ACC112 (cell line): ENCODE measurements around the gene ROBO1.
"Not testable (repeated sequence)": the region's sequence is repeated elsewhere in the genome, so short reads cannot be mapped to it uniquely, and the experiment has no call there.

Experiments used
- H2AFZ ChIP-seq: fragments of 200-600 bp; sonication (generic); one replicate; pipeline ENCODE4 v1.6.0; 2017; ENCODE audit warnings: antibody characterized with exemption, low read length; ENCODE audit not compliant: unreplicated experiment
- H3K27ac ChIP-seq: fragments of 200-600 bp; sonication (generic); 2 replicates; pipeline ENCODE4 v1.5.1; 2014; ENCODE audit warnings: low read depth, mild to moderate bottlenecking, antibody characterized with exemption, low read length, moderate library complexity
- H3K27me3 ChIP-seq: fragments of 200-600 bp; sonication (generic); 2 replicates; pipeline ENCODE4 v1.6.1; 2014; ENCODE audit warnings: mild to moderate bottlenecking, antibody characterized with exemption, low read length, moderate library complexity, mixed read lengths; ENCODE audit not compliant: insufficient read depth
- H3K36me3 ChIP-seq: fragments of 200-600 bp; sonication (generic); 2 replicates; pipeline ENCODE4 v1.6.1; 2016; ENCODE audit warnings: mild to moderate bottlenecking, antibody characterized with exemption, low read length, moderate library complexity, mixed read lengths; ENCODE audit not compliant: insufficient read depth
- H3K4me1 ChIP-seq: fragments of 200-600 bp; sonication (generic); one replicate; pipeline ENCODE4 v1.6.1; 2016; ENCODE audit warnings: low read length, mixed read lengths; ENCODE audit not compliant: insufficient read depth, unreplicated experiment, control insufficient read depth
- H3K4me3 ChIP-seq: fragments of 200-600 bp; sonication (generic); 2 replicates; pipeline ENCODE4 v1.5.1; 2014; ENCODE audit warnings: mild to moderate bottlenecking, low read depth, low read length
- H3K79me2 ChIP-seq: fragments of 200-600 bp; sonication (generic); one replicate; pipeline ENCODE4 v1.6.0; 2016; ENCODE audit warnings: low read length; ENCODE audit not compliant: control insufficient read depth, unreplicated experiment, insufficient read depth

Gene ROBO1

DNA sequence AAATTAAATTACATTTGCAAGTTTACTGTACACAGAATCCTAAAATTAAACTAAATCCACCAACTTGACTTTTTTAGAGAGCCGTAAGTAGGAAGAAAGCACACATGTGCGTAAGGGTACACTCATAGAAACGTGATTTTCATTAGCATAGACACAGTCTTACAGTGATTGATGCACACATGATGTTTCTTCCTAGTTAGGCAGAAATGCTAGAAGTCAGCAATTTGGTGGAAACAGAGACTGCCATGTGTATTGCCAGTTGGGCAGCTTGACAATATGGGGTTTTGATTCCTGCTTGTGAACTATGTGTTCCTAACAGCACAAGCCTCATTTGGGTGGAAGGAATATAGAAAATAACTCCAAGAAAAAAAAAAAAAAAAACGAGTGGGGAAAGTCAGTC lies 878.5 kb downstream of the ROBO1 start:
- Histone ChIP-seq H3K79me2 (peaks cover 5% of the 10 kb centered on the region), H3K4me1 (peaks cover 25% of the 10 kb centered on the region), H2AFZ (no peak overlapping the region), H3K27me3 (no peaks in the 10 kb centered on the region), H3K4me3 (no peak overlapping the region), H3K36me3 (no peaks in the 10 kb centered on the region), H3K27ac (no peak overlapping the region)

DNA sequence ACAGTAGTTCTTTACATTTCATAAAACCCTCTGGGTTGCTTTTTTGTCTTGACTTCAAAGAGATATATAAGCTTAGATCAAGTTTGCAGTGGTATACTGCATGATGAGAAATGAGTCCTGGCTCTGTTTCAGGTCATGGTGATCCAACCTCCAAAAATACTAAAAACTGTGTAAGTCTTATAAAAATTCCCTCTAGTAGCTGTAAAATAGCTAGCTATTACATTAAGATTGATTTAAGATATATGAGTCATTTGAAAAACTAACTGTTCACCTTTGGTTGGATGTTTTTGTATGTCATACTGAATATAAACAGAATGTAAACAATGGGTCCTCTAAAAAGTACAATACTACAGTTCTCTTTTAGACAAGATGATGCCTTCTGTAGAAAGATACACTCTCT lies 879.2 kb downstream of the ROBO1 start:
- Histone ChIP-seq H3K27ac (no peak overlapping the region), H2AFZ (no peak overlapping the region), H3K79me2 (peaks cover 5% of the 10 kb centered on the region), H3K4me1 (peaks cover 25% of the 10 kb centered on the region), H3K27me3 (no peaks in the 10 kb centered on the region), H3K4me3 (no peak overlapping the region), H3K36me3 (no peaks in the 10 kb centered on the region)

DNA sequence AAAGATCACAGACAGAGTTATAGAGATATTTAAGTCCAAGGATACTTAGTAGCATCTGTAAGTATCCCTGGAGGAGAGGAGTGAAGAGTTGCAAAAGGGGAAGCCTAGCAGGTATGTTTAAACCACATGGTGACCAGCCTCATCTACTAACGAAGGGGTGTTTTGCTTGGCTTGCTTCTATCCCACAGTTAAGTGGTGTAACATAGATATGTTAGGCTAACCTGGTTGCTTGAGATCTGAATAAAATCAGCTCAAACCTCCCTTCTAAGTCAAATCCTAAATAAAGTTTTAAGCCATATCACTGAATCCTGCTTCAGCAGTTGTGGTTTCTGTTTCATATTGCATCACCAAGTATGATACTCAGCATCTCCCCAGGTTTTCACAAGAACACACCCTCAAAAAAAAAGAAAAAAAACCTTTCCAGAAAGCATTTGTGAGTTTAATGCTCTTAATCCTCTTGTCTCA lies 880.2 kb downstream of the ROBO1 start:
- H3K79me2 ChIP-seq: peaks cover 5% of the 10 kb centered on the region
- no peaks in the 10 kb centered on the region for H3K36me3 ChIP-seq
- peak overlapping the region; percentile 36 for H3K27ac ChIP-seq
- H3K4me1 ChIP-seq: peaks cover 25% of the 10 kb centered on the region
- no peaks in the 10 kb centered on the region for H3K27me3 ChIP-seq
- H2AFZ ChIP-seq: no peak overlapping the region
- H3K4me3 ChIP-seq: peak overlapping the region; percentile 46; the same call in 1 of the 2 replicates

DNA sequence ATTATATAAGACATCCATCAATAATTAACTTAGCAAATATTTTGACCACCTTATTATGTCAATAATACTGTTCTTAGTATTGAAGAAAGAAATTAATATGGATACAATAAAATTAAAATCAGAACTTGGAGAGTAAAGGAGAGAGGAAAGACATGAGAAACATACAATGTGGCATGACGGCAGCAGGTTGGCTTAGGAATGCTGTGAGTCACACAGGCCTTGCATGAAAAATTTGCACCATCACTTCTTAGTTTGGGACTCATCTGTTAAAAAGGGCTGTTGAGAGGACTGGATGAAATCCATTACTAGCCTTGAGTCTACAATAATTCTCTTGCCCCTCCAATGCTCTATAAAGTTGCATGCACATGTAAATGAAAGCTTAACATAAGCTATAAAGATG lies 880.8 kb downstream of the ROBO1 start:
- H3K27me3 ChIP-seq: no peaks in the 10 kb centered on the region
- peak overlapping the region; percentile 46; the same call in 1 of the 2 replicates for H3K4me3 ChIP-seq
- H3K36me3 ChIP-seq: no peaks in the 10 kb centered on the region
- H3K79me2 ChIP-seq: peaks cover 5% of the 10 kb centered on the region
- peaks cover 25% of the 10 kb centered on the region for H3K4me1 ChIP-seq
- H3K27ac ChIP-seq: peak overlapping the region; percentile 36
- no peak overlapping the region for H2AFZ ChIP-seq

DNA sequence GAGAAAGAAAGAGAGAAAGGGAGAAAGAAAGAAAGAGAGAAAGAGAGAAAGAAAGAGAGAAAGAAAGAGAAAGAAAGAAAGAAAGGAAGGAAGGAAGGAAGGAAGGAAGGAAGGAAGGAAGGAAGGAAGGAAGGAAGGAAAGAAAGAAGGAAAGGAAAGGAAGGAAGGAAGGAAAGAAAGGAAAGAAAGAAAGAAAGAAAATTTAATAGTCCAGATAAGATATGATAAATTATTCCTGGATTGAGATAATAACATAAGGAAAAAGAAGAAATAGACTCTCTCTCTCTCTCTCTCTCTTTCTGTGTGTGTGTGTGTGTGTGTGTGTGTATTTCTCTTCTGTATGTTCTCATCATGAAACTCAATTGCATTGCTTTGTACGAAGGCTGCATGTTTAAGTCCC lies 883.2 kb downstream of the ROBO1 start:
- H3K4me1 ChIP-seq: peaks cover 27% of the 10 kb centered on the region
- H3K27me3 ChIP-seq, H2AFZ ChIP-seq, H3K27ac ChIP-seq, H3K79me2 ChIP-seq, H3K36me3 ChIP-seq, H3K4me3 ChIP-seq: not testable (repeated sequence)

DNA sequence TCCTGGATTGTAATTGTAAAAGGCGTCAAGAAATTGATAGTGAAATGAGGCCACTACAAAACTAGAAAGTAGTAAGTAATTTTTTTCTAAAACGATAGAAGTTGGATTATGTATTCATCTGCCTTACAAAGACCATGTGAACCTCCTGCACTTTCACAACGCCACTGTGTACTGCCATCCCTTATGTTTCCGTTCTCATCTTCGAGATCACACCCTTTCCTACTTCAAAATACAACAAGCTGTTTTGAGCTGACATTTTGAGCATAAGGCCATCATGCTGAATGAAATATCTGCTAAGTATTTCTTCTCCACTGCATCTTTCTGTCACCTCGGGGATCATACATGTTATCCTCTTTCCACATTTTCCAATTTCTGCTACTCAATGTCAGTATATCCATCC lies 885.5 kb downstream of the ROBO1 start:
- no peak overlapping the region for H3K4me3 ChIP-seq
- no peak overlapping the region for H3K27ac ChIP-seq
- peaks cover 30% of the 10 kb centered on the region for H3K4me1 ChIP-seq
- no peaks in the 10 kb centered on the region for H3K36me3 ChIP-seq
- peaks cover 6% of the 10 kb centered on the region for H3K79me2 ChIP-seq
- no peak overlapping the region for H2AFZ ChIP-seq
- no peaks in the 10 kb centered on the region for H3K27me3 ChIP-seq

DNA sequence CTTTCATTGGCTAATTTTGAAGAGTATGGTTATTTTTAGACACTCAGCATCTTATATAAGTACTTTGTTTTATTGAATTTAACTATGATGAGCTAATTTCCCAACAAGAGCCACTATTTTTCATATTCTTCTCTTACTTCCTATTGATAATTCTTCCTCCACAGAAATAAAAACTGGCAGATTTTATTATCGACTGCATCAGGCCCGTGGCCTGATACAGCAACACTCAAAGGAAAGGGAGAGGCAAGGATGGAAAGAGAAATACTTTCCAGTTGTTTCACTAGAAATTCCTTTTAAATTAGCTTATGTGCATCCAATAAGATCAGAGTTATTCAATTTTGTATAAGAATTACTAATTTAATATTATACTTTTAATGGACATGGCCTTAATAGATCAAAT lies 886.3 kb downstream of the ROBO1 start:
- H3K4me3 ChIP-seq: no peak overlapping the region
- H3K27me3 ChIP-seq: no peaks in the 10 kb centered on the region
- H3K79me2 ChIP-seq: peaks cover 5% of the 10 kb centered on the region
- H2AFZ ChIP-seq: no peak overlapping the region
- H3K36me3 ChIP-seq: no peaks in the 10 kb centered on the region
- H3K4me1 ChIP-seq: peaks cover 30% of the 10 kb centered on the region
- H3K27ac ChIP-seq: no peak overlapping the region

DNA sequence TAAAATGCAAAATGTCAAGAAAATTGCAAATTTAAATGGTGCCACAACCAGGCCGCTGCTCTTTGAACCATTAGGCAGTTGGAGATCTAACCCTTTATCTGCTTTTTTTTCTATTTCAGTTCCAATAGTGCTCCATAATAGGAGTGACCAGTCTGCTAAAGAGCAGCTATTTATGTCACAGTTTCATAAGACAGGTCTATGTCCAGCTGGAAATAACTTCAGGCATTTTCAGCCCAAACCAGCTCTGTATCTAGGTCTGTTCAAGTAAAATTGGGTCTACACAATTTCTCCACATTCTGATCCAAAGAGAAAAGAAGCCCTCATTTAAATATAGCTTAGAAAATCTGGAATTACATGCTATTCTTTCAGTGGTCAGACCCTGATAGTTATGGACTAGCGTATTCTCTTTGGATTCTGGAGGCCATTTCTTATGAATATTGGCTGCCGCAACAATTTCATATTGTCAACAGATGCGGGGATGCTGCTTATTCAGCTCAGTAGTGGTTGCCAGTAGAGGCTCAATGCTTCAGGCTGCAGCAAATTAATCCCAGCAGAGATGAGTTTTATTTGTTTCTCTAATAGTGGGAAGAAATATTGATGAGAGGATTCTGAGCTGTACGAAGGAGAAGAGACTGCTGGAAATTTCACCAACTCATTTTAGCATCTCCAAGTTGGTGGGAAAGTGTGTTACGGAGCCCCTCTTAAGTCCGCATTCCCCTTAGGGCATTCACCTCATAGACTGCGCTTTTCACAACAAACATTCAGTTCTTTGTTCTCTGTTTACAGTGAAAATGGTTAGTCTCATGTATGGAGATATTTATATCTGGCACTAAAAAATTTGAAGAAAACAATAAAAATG lies 887.0 kb downstream of the ROBO1 start:
- H3K27ac ChIP-seq: no peak overlapping the region
- no peaks in the 10 kb centered on the region for H3K36me3 ChIP-seq
- H3K4me3 ChIP-seq: no peak overlapping the region
- no peaks in the 10 kb centered on the region for H3K27me3 ChIP-seq
- H3K79me2 ChIP-seq: peaks cover 5% of the 10 kb centered on the region
- H3K4me1 ChIP-seq: peaks cover 37% of the 10 kb centered on the region
- no peak overlapping the region for H2AFZ ChIP-seq

DNA sequence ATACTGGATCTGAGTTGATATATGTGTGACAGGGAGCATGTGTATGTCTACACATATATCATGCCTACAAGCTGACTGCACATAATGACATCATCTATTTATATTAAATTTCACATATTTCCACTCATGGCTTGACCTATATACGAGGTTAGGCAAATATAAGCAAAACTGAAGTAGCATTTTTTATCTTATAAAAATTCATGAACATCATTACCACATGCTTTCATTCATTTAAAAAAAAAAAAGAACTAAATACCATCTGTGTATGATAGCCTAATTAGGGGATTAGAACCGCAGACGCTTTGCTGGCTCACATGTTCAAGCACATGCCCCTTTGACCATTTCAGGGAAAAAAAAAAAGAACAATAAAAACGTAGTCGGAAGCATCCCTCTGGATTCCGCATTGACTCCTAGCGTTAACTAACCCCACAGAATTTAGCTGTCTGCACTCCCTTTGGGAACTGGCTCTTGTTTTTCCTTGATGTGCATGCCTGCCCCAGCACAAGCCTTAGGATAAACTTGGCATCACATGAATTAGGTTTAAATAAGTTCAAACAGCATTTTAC lies 888.4 kb downstream of the ROBO1 start:
- peaks cover 5% of the 10 kb centered on the region for H3K79me2 ChIP-seq

DNA sequence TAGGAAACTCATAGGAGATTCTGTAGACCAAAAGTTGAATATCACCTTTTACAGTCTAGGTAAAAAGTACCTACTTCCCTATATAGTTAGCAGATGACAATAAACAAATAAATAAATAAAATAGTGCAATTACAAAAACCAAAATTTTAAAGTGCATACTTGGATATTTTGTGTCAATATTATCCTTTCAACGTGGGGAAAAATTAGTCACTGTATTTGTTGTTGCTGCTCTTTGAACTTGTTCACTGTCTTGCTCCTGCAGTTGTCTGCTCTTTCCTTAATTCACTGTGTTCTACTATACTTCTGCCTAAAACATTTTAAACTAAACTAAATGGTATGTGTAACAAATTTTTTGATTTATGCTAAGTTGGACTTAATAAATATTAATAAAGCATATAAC lies 889.0 kb downstream of the ROBO1 start:
- no peak overlapping the region for H2AFZ ChIP-seq
- H3K4me3 ChIP-seq: no peak overlapping the region
- H3K36me3 ChIP-seq: no peaks in the 10 kb centered on the region
- peak overlapping the region; percentile 1; the same call in 1 of the 2 replicates for H3K27ac ChIP-seq
- no peaks in the 10 kb centered on the region for H3K27me3 ChIP-seq
- H3K4me1 ChIP-seq: peaks cover 47% of the 10 kb centered on the region
- peaks cover 5% of the 10 kb centered on the region for H3K79me2 ChIP-seq

More for the DNA sequence above, 888.4 kb downstream of the ROBO1 start:
- H3K27me3 ChIP-seq: no peaks in the 10 kb centered on the region
- H3K27ac ChIP-seq: no peak overlapping the region
- H3K36me3 ChIP-seq: no peaks in the 10 kb centered on the region
- peaks cover 44% of the 10 kb centered on the region for H3K4me1 ChIP-seq
- no peak overlapping the region for H3K4me3 ChIP-seq
- no peak overlapping the region for H2AFZ ChIP-seq

DNA sequence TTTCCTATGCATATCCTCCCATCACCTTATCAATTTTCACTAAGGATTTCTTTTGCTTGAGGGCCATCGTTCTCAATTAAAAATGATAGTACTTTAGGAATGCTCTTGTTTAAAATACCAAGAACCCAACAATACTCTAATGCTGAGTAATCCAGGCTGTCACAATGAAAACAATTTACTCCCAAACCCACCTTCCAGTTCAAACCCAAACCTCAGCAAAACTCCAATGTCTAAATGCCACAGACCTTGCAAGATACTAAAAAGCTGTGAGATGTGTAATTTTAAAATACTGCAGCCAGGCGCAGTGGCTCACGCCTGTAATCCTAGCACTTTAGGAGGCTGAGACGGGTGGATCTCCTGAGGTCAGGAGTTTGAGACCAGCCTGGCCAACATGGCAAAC lies 889.8 kb downstream of the ROBO1 start:
- H3K27me3 ChIP-seq: no peaks in the 10 kb centered on the region
- H3K4me1 ChIP-seq: peaks cover 51% of the 10 kb centered on the region
- H3K36me3 ChIP-seq: no peaks in the 10 kb centered on the region
- peak overlapping the region; percentile 33 for H3K27ac ChIP-seq
- no peak overlapping the region for H2AFZ ChIP-seq
- peak overlapping the region; percentile 12; the same call in 1 of the 2 replicates for H3K4me3 ChIP-seq
- peaks cover 8% of the 10 kb centered on the region for H3K79me2 ChIP-seq
